Fibroblast of skin of scalp (primary cell): ENCODE data around the gene CISD3.

Experiments used
- DNase-seq: peaks from one replicate; pipeline ENCODE4 v3.0.0-alpha.2; 2013

Gene CISD3

DNA sequence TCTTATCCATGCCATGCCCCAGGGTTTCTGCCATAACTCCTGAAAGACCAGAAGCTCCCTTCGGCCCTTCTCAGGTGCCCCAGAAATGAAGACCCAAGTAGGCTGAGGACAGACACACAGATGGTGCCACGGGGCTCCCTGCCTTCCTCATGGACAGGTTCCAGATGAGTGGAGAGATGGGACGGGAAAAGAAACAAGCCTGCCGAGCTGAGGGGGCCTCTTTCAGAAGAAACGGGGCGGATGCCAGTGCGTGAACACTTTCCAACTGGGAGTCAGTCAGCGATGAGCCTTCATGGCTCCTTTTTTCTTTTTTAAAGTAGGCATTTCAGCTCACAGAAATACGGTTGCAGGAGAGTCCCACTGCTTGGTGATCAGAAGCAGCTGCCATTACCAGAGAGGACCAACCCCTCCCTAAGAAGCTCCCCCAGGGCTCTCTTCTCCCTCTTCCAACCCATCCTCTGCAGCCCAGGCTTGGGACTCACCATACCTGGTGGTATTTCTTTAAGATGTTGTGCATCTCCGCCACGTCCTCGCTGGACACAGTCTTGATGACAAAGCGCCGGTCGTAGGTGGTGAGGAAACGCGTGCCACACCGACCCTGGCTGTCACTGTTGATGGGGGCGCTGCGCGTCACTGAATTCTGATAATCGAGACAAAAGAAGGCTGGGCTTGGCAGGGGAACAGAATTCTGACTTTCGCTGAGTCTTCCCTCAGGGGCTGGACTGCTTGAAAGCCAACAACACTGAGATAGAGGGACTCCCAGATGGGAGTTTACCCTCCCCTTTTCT lies 50.0 kb downstream of the CISD3 start:
- DNase-seq: no peak

DNA sequence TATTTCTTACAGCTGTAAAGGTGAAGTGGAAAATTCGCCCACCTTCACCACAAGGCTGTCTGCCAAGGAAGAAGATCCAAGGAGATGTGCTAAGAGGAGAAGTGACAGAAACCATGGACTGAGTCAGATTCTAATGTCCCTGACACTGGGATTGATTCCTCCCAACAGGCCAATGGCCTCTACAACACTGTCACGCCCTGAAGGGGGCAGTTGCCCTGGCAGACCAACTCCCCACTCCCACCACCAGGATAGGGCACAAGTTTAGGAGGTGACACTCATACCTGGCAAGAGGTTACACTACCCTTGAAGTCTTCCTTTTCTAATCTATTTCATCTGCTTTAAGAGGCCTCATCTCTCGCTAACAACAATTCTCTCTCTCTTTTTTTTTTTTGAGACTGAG lies 53.1 kb downstream of the CISD3 start:
- DNase-seq: no peak
